HEK293 (cell line): ENCODE measurements around the gene ATP6V1A.

Experiments used
- BCL11A ChIP-seq: fragments of 450-650 bp; formaldehyde crosslinking; IDR thresholded peaks from 2 replicates; pipeline ENCODE4 v1.5.1; 2016; ENCODE audit warnings: low read depth, missing biosample characterization, missing genetic modification characterization
- CTCF ChIP-seq: fragments of 450-650 bp; formaldehyde crosslinking; IDR thresholded peaks from 2 replicates; pipeline ENCODE4 v1.5.1; 2016; ENCODE audit warnings: missing biosample characterization, missing genetic modification characterization
- FEZF1 ChIP-seq: fragments of 450-650 bp; formaldehyde crosslinking; IDR thresholded peaks from 2 replicates; pipeline ENCODE4 v1.5.1; 2016; ENCODE audit warnings: missing biosample characterization, missing genetic modification characterization
- KLF10 ChIP-seq: fragments of 450-650 bp; IDR thresholded peaks from 2 replicates; pipeline ENCODE4 v1.5.1; 2018; ENCODE audit warnings: missing biosample characterization, mild to moderate bottlenecking, missing genetic modification characterization
- MYNN ChIP-seq: fragments of 450-650 bp; formaldehyde crosslinking; IDR thresholded peaks from 2 replicates; pipeline ENCODE4 v1.5.1; 2016; ENCODE audit warnings: missing biosample characterization, missing genetic modification characterization, borderline replicate concordance
- YY1 ChIP-seq: fragments of 450-650 bp; formaldehyde crosslinking; IDR thresholded peaks from 2 replicates; pipeline ENCODE4 v1.5.1; 2018; ENCODE audit warnings: missing biosample characterization, missing genetic modification characterization
- ZBTB11 ChIP-seq: fragments of 450-650 bp; formaldehyde crosslinking; conservative IDR thresholded peaks from 2 replicates; pipeline ENCODE4 v1.5.1; 2016; ENCODE audit warnings: low read depth, missing biosample characterization, missing genetic modification characterization
- ZBTB21 ChIP-seq: fragments of 450-650 bp; formaldehyde crosslinking; IDR thresholded peaks from 2 replicates; pipeline ENCODE4 v1.5.1; 2017; ENCODE audit warnings: missing biosample characterization, missing genetic modification characterization
- ZNF121 ChIP-seq: fragments of 450-650 bp; formaldehyde crosslinking; IDR thresholded peaks from 2 replicates; pipeline ENCODE4 v1.5.1; 2016; ENCODE audit warnings: missing biosample characterization, missing genetic modification characterization
- ZNF274 ChIP-seq, 2 experiments: fragments of 200-500 bp in 1 of 2; fragments of 450-650 bp in 1 of 2; sonication (Bioruptor generic) in 1 of 2; formaldehyde crosslinking in 1 of 2; IDR thresholded peaks; 2 replicates each; pipeline versions ENCODE4 v1.5.1 to v1.6.1; 2014 to 2016; ENCODE audit warnings: borderline replicate concordance in 1 of 2, inconsistent platforms in 1 of 2, low read length in 1 of 2, missing biosample characterization in 1 of 2, missing genetic modification characterization in 1 of 2
- ZNF776 ChIP-seq: fragments of 450-650 bp; formaldehyde crosslinking; IDR thresholded peaks from 2 replicates; pipeline ENCODE4 v1.5.0; 2017; ENCODE audit warnings: missing biosample characterization, missing genetic modification characterization, borderline replicate concordance
- ZNF837 ChIP-seq: fragments of 450-650 bp; formaldehyde crosslinking; IDR thresholded peaks from 2 replicates; pipeline ENCODE4 v1.5.1; 2016; ENCODE audit warnings: missing biosample characterization, missing genetic modification characterization

DNA sequence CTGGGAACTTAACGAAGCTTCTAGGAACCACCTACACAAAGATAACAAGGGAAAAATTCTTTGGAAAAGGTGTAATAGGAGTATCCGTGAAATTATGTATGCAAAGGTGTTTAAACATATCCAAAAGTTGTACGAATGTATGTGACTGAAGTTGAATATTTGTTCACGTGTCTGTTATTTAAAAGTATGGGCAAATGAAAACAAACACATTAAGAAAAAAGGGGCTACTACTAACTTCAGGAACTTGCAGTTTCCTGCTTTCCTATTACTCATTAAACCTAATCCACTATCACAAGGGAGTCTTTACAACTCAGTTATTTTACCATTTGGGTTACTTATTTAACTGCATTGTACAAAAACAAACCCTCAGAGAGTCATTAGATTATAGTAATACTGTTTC, 57.8 kb downstream of the ATP6V1A start:
- no peak for TF ChIP-seq ZNF837
- no peak for TF ChIP-seq MYNN (tag by site-specific recombination)
- TF ChIP-seq ZNF274 (IDR thresholded peaks at IDR 0.05; ENCODE audit: low read length): no peak
- no peak for TF ChIP-seq ZNF274 (tag by site-specific recombination; IDR thresholded peaks at IDR 0.05; ENCODE audit: borderline replicate concordance)
- no peak for TF ChIP-seq ZNF121 (tag by site-specific recombination)
- no peak for TF ChIP-seq ZBTB11 (tag by site-specific recombination)
- TF ChIP-seq YY1 (tag by site-specific recombination): no peak
- no peak for TF ChIP-seq FEZF1 (tag by site-specific recombination)
- TF ChIP-seq CTCF (tag by site-specific recombination): no peak
- no peak for TF ChIP-seq KLF10 (tag by site-specific recombination)
- no peak for TF ChIP-seq BCL11A
- no peak for TF ChIP-seq ZBTB21 (tag by site-specific recombination)
- no peak for TF ChIP-seq ZNF776 (tag by site-specific recombination)
